ENCODE data around the gene FOXC2.

The FOXC2 gene

GRCh38 chr16:86566601-86566965, at the start of gene FOXC2:
TSS of gene FOXC2 (plus strand) at chr16:86566829. CDS start at chr16:86567336, 507 bp downstream.
- DNase-seq, result no peak

GRCh38 chr16:86517033-86517432, 49.6 kb upstream of the FOXC2 start:
- DNase-seq, result no peak

DNA sequence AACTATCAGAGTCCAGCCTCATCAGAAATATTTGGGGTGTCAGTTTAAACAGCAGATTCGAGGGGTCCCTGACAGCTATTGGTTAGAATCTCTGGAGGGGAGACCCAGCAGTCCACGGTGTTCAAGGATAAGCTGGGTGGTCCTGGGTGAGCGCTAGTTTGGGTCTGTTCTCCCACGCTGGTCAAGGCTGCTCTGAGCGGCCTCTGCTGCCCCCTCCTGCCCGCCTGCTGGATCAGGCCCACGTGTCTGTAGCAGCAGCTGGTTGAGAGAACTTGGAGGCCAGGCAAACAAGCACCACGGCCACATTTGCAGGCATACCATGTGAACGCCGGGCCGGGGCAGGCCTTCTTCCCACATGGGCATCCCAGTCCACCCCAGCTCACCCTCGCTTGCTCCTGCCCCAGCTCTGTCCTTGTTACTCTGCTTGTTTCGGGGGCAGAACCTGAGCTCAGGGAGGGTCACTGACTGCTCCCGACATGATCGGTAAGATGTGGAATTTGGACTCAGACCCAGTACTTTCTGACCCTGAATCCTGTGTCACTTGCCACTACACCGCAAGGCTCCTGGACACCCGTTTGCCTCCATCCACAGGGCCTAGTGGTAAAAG, 48.9 kb upstream of the FOXC2 start:
- DNase-seq, result no peak

GRCh38 chr16:86519007-86519648, 47.5 kb upstream of the FOXC2 start:
- no peak for DNase-seq

DNA sequence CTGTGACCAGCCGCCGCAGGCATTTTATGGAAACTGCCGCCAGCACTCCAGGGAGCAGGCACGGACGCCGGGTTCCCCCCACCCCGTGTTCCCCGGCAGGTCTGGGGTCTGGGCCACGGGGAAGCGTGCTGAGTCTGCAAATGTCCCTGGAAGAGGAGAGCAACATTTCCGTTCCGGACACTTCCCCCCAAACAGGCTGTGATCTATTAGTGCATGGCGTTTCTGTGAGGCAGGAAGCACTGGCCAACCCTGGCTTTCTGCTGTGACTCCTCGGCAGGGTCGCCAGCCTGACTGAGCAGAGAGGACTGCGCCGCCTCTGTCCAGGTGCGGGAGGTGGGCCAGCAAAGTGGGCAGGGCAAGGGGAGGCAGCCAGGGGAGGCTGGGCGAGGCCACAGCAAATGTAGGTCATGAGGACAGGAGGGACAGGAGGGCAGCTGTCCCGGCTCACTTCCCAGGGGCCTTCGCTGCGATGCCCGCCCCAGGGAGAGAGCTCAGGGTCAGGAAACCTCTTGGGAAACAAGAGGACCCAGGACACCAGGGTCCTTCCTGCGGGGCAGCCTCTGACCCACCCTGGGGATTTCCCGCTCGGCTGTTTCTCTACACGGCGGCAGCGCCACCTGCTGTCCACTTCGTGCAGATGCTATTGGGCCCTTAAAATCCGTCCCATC, 46.8 kb upstream of the FOXC2 start:
- DNase-seq, result no peak

DNA sequence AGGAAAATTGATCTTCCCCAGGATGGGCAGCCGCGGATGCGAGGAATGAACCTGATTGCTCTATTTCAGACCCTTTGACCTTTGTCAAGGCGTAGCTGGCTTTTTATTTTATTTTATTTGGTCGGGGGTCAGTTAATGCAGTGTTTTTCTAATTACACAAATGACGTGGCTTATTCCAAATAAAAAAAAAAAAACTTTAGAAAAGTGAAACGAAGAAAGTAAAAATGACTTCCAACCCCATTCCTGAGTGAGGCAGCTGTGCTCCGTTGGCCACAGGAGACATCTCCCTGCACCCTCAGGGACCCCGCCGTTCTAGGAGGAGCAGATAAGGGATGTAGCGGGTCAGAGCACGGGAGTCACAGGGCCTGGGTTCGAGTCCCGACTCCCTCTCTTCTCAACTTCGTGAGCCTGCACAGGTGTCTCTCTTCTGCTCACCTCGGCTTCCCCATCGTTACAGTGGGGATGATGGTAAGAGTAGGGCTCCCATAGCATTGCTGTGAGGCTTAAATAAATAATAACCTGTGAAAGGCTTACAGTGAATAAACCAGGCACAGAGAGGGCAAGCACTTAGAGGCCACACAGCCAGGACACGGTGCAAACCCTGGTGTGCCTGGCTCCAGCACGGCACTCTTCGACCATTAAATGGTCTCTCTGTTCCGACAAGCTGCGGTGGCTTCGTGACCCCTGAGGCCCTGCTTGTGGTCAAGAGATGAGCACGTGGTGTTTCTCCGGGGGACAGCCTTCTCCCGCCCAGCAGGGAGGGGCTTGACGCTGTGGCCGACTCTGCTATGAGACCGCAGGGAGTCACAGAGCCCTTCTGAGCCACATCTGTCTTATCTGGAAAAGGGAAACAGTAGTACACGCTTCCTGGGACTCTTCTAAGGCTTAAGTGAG, 46.1 kb upstream of the FOXC2 start:
- DNase-seq, result no peak

GRCh38 chr16:86521236-86522197, 45.1 kb upstream of the FOXC2 start:
- no peak for DNase-seq

- no peak for DNase-seq
These were observed 44.0 kb upstream of the FOXC2 start for GRCh38 chr16:86522634-86523033.

DNA sequence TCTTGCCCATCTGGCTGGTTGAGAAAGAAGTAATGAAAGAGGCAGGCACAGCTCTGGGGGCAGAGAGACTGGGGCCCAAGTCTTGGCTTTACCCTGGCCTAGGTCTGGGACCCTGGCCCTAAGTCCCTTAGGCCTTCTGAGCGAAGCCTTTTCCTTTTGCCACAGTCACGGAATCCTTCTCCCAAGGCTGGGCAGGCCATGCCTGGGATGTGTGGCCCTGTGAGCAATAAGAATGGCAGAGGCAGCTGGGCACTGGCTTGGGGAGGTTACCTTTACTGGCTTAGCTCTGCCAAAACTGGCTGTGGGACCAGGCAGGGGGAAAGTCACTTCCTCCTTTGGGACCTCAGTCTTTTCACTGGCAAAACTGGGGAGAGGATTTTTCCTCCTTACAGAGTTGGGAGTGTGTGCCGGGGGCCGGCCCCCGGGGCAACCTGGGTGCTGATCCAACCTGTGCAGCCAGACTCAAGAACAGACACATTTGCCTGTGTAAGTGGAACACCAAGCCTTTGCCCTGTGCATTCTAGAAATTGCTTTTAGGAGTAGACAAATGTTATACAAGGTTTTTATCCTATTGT, 43.4 kb upstream of the FOXC2 start:
- no peak for DNase-seq

- DNase-seq, result no peak
These were observed 42.6 kb upstream of the FOXC2 start for GRCh38 chr16:86524029-86524428.

GRCh38 chr16:86525696-86526095, 40.9 kb upstream of the FOXC2 start:
- no peak for DNase-seq

GRCh38 chr16:86527366-86527765, 39.3 kb upstream of the FOXC2 start:
- no peak for DNase-seq

DNA sequence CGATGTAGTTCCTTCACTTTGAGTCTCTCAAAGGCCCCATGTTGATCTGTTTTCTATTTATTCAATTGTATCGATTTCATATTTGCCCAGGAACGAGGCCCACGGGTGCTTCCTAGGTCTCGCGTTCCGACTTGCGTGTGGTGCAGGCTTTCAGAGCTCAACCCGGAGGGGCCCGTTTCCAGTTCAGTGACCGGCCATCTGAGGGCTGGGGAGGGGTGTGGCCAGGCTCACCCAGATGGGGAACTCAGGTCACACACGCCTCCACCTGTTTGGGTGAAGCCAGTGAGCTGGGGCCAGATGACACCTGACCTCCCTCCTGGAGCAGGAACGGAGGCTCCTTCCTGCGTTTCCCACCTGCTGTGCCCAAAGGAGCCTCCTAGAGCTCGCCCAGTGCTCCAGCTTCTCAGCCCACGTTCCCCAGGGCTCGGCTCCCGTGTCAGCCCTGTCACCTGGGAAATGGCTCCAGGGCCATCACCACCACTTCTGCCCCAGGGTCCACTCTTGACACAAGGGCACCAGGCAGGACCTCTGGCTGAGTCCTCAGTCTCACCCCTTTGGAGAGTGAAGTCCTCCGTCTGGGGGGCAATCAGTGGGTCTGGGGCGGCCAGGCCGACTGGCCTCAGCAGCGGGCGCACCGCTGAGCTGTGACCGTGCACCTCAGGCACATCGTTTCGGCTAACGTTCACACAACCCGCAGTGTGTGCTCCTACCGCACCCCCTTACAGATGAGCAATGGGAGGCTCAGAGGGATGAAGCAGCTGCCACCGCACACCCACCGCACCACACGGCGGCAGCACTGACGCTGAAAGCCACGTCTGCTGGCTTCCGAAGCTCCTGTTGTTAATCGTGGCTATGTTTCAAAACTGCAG, 38.3 kb upstream of the FOXC2 start:
- no peak for DNase-seq

DNA sequence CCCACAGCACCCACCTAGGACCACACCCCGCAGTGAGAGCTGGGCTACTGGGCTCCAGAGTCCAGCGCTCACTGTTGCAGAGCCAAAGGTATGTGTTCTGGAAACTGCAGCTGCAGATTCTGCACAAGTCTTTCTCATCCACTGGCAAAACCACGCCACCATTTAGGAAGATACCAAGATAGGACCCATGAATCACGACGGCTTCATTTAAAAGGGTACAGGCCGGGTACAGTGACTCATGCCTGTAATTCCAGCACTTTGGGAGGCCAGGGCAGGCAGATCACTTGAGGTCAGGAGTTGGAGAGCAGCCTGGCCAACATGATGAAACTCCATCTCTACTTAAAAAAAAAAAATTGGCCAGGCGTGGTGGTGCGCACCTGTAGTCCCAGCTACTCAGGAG, 37.5 kb upstream of the FOXC2 start:
- no peak for DNase-seq

- no peak for DNase-seq
These were observed 36.1 kb upstream of the FOXC2 start for GRCh38 chr16:86530251-86531190.

GRCh38 chr16:86531191-86531545, 35.5 kb upstream of the FOXC2 start:
- no peak for DNase-seq

DNA sequence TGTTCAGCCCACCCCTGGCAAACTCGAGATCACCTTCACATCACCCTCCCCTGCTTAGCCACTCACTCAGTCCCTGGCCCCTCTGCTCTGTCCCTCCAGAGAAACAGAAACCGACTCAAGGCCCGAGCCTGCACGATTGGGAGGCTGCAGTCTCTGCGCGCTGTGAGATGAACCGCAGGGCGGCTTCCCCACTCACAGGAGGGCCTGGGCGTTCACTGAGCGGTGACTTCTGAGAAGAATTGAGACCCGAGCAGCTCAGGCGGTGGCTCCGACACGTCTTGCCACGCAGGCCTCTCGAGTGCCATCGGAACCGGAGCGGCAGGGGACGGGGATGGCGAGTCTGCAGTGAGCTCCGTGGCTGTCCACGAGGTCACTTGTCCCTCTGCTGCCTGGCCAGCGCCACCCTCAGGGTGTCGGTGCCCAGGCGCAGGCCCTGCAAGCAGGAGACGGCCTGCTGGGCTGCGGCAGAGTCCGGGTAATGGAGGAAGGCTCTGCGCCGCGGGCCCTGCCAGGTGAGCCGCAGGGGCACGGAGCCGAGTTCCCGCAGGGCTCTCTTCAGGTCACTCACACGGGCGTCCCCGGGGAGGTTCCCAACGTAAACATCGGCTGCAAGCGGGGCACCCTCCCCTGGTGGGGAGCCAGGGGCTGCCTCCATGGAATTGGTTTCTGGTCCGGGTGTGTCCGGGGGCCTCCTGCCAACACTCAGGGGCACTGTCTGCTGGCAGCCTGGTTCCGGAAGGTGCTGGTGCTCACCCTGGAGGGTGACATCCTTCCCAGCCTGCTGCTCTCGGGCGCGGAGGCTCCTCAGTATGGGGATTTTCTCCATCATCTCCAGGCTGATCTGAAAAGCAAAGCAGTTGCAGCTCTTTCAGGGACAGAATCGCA, 34.7 kb upstream of the FOXC2 start:
- DNase-seq, result no peak

GRCh38 chr16:86532526-86532815, 34.2 kb upstream of the FOXC2 start:
- no peak for DNase-seq

GRCh38 chr16:86533076-86533475, 33.6 kb upstream of the FOXC2 start:
- DNase-seq, result no peak

Data from NCI-H774 (cell line).